HFF-Myc (cell line): ENCODE results near the gene NENF.

Source experiments
- DNase-seq: peaks from one replicate; pipeline ENCODE4 v3.0.0-alpha.2; 2011; ENCODE audit warnings: low read depth; ENCODE audit errors: extremely low read depth
- H3K4me3 ChIP-seq: replicated peaks from 2 replicates; pipeline ENCODE4 v1.5.1; 2011; ENCODE audit warnings: low read depth, mild to moderate bottlenecking, control low read depth, low read length
- CTCF ChIP-seq: IDR thresholded peaks from 2 replicates; pipeline ENCODE4 v1.5.1; 2012; ENCODE audit warnings: mild to moderate bottlenecking, low read depth, low read length, control low read depth; ENCODE audit errors: missing control alignments

Gene NENF

GRCh38 chr1:212414328-212415106, 18.2 kb upstream of the NENF start, which contains the start of gene PACC1:
PACC1 (minus strand) TSS chr1:212414886; CDS start chr1:212414757, 129 bp downstream.
- DNase-seq = peak; percentile 61
- TF ChIP-seq CTCF = no peak
- peak within 1 kb of the TSS; percentile 79 for H3K4me3 ChIP-seq

GRCh38 chr1:212415107-212415841, 17.4 kb upstream of the NENF start:
- H3K4me3 ChIP-seq = peak overlapping the region; percentile 79; the same call in 1 of the 2 replicates
- TF ChIP-seq CTCF = no peak
- DNase-seq = no peak

GRCh38 chr1:212421165-212421564, 11.6 kb upstream of the NENF start:
- no peak for TF ChIP-seq CTCF
- no peak for DNase-seq
- H3K4me3 ChIP-seq = no peak overlapping the region

DNA sequence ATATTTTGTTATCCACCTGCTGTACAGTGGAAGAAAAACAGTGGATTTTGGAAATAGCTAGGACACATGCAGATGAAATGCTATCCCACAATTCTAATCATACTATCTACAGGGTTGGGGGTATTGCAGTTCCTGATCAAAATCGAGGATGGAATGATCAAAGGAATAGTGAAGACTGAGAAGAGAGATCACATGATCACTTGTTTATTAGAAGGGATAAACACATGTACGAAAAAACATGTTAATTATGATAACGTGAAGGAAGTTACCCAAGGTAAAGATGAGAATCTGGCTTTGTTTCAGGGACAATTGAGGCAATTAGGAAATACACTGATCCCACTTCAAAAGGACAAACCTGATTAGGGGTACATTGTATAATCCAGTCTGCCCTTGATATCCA, 8.8 kb upstream of the NENF start:
- no peak overlapping the region for H3K4me3 ChIP-seq
- TF ChIP-seq CTCF = no peak
- no peak for DNase-seq

GRCh38 chr1:212428496-212428895, 4.2 kb upstream of the NENF start:
- TF ChIP-seq CTCF = no peak
- no peak overlapping the region for H3K4me3 ChIP-seq

GRCh38 chr1:212430416-212430815, 2.3 kb upstream of the NENF start:
- no peak for DNase-seq
- TF ChIP-seq CTCF = no peak
- no peak overlapping the region for H3K4me3 ChIP-seq

More at GRCh38 chr1:212428496-212428895, 4.2 kb upstream of the NENF start:
- no peak for DNase-seq
